Bronchus fibroblast of lung (primary cell): ENCODE measurements around the gene C17orf58. TPM values are rescaled to one million over a fixed set of nuclear protein-coding genes. Genes with fewer than 3 reads are reported as not detected.

Source experiments
- total RNA-seq: library from RNA; depleted of rRNA; stranded (reverse); fragments of >200 nt; gene quantifications from 2 replicates; pipeline ENCODE4 v1.2.3, GENCODE V29; 2015

C17orf58 gene
- total RNA-seq = 14.0 TPM in 2 replicates

DNA sequence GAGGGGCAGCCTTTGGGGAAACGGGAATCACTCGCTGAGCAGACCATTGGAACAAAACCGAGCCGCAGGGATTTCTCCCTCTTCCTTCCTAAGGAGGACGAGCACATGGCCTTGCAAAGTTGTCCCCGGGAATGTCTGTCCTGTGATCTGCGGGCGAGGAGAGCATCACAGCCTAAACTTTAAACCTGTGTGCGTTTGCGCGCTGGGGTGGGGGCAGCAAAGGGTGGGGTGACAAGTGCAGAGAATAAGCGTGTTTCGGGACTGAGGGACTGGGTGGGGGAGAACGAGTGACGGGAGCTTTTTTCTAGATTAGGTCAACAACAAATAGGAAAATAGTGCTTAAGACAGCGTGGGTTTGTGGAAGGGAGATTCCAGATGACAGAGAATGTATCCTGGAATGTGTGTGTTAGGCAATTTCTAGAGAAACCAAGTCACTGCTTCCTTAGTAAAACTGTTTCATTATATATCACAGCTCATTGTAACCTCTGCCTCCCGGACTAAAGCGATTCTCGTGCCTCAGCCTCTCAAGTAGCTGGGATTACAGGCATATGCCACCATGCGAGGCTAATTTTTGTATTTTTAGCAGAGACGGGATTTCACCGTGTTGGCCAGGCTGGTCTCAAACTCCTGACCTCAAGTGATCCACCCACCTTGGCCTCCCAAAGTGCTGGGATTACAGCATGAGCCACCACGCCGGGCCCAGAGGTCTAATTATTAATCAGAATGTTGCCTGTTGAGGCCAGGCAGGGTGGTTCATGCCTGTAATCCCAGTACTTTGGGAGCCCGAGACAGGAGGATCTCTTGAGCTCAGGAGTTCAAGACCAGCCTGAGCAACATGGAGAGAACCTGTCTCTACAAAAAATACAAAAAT lies at the start of gene C17orf58:
C17orf58 (minus strand) TSS at position 169 of the 871 bp plus-strand sequence. CDS start 271 bp downstream, outside the sequence.

DNA sequence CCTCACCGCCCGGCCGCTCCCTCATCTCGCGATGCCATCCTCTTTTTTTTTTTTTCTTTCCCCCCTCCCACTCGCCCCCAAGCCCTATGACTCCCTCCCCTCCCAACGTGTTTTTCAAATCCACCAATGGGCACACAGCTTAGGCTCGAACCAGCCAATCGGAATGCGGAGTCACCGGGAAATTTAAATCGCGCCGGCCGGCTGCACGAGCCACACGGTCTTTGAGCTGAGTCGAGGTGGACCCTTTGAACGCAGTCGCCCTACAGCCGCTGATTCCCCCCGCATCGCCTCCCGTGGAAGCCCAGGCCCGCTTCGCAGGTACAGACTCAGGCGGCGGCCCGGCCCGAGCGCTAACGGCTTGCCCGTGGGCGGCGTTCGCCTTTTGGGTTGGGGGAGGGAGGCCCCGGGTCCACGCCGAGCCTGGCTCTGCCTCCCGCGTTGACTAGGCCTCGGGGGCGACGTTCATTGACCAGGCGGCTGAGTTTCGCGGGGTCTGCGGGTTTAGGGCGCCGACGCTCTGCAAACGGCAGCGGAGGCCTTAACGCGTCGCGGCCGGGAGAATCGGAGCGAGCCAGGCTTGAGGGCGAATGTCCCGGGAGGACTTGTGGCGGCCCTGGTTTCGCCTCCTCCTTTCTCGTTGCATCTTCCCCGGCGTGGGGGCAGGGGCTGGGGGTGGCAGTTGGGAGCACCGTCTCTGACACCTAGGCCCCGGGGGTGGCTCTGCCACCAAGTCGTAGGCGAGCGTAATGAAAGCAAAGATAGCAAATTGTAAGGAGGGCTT lies 39.4 kb upstream of the C17orf58 start, which contains the start of gene KPNA2:
KPNA2 (plus strand) TSS at position 213 of the 781 bp plus-strand sequence. CDS start 1,398 bp downstream, outside the sequence.

Other genes with a start within 250 kb of the C17orf58 start
- gene BPTF, start 171.0 kb downstream of the C17orf58 start, total RNA-seq = 14.9 and 16.6 TPM in 2 replicates
- 274 and 297 TPM in 2 replicates for gene KPNA2, start 39.3 kb upstream of the C17orf58 start, total RNA-seq